GM19324 (cell line): ENCODE results near the gene HOXA11.

Experiments used
- ATAC-seq: cut with Tn5 transposase; IDR thresholded peaks from one replicate; pipeline ENCODE4 v1.9.1; 2021; ENCODE audit warnings: mild to moderate bottlenecking, moderate library complexity; ENCODE audit not compliant: unreplicated experiment, low FRiP score

Gene HOXA11

DNA sequence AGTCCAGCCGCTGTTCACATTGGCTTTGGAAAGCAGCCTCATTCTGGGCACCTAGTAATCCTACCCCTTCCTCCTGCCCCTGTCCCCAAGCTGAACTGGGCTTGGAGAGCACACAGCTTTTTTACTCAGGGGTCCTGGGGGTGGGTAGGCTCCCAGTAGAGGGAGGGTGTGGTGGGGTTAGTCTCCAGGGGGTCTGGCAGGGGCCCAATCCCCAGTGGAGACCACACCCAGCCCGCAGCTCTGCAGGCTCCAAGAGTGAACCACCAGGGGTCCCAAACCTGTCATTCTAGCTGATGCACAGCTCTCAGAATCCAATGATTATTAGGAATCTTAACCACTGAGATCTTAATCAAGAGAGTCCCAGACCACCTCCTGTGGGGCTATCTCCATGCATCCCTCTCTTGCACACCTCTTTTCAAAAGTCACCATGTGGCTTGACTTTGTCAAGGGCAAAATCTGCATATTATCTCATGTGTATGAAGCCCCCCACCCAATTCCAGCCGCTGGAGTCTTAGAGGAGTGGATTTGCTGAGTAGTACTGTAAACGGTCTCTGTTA, 2.7 kb downstream of the HOXA11 start:
- no peak for ATAC-seq

- no peak for ATAC-seq
These were observed 3.2 kb downstream of the HOXA11 start for GRCh38 chr7:27181795-27182275.

- no peak for ATAC-seq
These were observed 4.3 kb downstream of the HOXA11 start for GRCh38 chr7:27180431-27181420.

DNA sequence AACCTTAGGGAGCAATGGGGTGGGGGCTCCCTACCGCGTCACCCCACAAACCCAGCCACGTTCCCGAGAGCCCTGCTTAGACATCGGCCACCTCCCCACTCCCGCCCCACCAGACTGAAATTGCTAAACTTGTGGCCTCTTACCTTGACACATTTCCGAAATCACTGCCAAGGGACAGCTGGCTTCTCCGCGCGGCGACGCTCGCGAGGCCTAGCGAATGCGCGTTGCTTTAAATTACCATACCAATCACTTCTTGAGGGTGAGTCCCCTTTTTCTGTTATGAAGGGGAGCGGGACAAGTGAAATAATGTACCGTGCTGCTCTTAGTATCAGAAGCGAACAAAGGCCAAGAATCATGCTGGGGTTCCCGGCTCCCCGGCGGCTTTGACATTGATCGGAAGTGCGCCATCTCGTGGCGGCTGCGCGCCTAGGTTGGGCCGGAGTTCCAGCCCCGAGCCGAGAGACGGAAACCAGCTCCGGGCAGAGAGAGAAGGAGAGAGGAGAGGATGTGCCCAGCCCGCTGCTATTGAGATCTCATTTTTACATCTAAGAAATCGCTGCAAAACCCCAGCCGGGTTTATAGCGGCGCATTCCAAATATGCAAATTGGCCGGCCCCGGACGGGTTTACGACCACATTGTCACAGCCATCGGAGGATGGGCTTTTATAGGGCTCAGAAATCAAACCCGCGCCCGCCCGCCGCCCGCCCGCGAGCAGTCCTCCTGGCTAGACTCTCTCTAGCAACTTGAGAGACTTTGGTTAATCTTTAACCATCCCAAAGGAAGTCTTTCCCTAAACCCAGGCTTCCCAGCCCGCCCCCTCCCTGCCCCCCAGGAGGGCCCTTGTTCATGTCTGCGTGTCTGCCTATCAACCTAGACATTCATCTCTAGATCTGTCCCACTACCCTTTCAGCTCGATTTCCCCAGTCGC, 5.3 kb downstream of the HOXA11 start:
- no peak for ATAC-seq

DNA sequence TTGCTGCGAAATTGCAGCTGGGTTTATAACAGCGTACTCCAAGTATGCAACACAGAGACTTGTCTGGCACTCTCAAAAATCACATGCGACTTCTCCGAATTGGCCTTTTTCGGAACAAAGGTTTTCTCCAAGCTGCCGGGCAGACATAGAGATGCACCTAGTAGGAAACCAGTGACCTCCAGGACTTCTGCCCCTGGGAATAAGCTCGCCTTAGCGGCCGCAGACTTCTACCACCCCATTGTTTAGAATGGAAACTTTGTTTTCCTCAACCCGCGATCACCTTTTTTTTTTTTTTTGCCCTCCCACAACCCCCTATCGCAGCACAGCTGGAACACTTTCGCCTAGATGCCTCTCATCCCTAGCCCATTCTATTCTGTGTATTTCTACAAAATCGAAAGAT, 6.0 kb downstream of the HOXA11 start:
- ATAC-seq: no peak

DNA sequence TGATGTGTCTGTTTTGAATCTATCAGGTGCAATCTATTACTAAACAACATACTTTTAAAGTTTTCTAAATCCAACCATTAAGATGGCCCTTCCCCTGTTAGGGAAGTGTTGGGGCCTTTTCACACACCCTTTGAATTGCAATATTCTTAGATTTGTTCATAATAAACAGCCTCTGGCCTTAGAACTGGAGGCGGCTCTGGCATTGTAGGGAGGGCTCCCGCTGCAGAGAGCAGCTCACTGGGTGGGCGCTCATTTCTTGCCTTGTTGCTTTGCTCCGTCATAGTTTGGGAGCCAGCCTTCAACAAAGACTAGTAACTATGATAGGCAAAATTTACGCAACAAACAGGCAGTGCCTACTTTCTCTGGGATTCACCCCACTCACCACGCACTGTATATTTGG, 6.7 kb downstream of the HOXA11 start:
- ATAC-seq: no peak

- ATAC-seq: no peak
These were observed 7.2 kb downstream of the HOXA11 start for GRCh38 chr7:27177795-27178320.

GRCh38 chr7:27176962-27177794, 7.9 kb downstream of the HOXA11 start:
- ATAC-seq: no peak

DNA sequence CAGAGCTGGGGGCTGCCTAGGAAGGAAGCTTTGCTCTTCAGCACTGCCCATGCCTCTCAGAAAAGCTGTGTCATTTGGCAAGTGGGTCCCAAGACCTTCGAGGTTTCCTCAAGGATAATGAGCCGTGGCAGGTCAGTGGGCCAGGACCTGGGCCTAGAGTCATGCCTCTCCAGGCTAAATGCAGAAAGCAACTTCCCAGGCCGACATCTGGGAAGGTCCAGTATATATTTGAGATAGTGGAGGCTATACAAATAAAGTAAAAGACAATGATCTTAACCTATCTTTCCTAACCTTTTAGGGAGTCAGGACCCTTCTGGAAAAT, 8.5 kb downstream of the HOXA11 start:
- ATAC-seq: no peak

- no peak for ATAC-seq
These were observed 9.2 kb downstream of the HOXA11 start for GRCh38 chr7:27175626-27176523.

DNA sequence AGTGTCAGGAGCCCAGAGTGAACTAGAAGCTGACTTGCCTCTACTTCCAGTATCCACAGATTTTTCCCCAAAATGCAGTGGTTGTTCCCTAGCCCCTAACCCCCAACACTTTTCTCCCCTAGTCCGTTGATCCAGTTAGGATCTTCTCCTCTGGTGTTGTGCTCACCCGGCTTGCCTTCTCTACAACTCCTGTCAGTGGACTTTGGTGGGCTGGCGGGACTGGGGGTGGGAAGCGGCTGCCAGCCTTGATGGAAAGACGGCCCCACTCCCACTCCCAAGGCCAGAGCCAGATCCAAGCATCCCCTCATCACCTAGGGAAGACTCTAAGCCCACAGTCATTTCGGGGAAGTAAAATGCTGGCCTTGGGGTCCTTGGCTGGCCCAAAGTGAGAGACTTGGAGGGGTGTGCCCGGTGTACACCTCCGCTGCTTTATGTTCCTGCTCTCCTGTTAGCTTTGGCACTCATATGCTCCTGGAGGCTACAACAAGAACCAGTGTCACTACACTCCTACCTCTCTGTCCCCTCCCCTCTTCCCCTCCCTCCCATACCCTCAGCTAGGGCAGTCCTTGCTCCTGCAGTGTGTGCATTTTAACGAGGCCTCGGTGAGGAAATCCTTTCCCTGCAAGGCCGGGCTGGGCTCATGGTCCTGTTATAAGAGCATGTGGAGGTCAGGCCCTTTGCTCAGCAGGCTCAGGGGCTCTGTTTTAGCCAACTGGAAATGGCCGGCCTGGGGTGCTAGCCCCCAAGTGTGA, 10.0 kb downstream of the HOXA11 start:
- no peak for ATAC-seq

DNA sequence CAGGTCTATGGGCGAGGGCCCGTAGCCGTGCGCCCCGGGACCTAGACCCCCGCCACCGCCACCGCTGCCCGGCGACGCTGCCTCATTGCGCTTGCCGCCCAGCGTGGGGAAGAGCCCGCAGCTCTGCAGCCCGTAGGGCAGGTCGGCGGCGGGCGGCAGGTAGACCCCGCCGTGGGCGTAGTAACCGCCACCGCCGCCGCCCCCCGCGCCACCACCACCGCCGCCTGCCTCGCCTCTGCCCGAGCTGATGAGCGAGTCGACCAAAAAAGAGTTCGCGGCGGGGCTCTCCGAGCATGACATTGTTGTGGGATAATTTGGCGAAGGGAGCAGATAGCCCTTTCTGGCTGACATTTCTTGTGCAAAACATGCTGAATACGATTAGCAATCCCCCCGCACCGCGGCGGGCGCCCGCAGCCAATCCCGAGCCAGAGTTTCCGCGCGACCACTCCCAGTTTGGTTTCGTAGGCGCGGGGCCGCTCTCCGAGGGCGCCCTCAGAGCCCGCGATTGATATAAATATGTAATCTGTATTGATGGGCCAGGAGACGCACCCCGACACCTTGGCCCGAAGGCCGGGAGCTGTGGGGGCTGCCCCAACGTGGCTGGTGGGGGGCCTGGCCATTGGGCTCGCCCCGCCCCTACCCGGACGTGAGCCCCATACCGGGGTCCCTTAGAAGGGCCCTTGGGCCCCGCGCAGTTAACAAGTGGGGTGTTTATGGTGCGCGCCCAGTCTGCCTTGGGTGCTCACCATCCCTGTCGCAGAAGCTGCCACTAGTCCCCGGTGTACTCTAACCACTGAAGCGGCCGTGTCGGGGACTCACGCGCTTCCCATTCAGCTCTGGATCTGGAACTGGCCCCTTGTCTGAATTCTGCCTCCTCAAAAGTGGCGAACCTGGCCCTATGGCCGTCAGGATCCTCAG, 10.8 kb downstream of the HOXA11 start, which contains the start of gene HOXA10:
Gene HOXA10, minus strand, starts transcription at position 365 of the 918 bp plus-strand sequence. Its CDS starts 14 bp downstream, at position 351.
- no peak for ATAC-seq

DNA sequence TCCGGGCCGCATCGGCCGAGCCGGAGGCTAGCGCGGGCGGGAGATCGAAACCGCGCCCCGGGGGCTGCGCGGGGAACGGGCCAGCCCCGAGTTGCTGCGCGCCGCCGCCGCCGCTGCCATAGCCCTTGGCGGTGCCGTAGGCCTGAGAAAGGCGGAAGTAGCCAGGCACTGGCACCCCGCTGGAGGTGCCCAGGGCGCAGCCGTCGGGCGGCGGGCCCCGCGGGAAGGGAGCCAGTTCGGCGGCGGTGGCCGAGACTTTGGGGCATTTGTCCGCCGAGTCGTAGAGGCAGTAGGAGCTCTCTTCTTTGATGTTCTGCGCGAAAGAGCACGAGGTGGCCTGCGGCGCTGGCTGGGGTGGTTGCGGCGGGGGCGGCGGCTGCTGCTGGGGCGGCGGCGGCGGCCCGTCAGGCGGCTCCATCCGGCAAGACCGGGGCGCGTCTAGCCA, 11.5 kb downstream of the HOXA11 start:
- peak; percentile 42 for ATAC-seq

DNA sequence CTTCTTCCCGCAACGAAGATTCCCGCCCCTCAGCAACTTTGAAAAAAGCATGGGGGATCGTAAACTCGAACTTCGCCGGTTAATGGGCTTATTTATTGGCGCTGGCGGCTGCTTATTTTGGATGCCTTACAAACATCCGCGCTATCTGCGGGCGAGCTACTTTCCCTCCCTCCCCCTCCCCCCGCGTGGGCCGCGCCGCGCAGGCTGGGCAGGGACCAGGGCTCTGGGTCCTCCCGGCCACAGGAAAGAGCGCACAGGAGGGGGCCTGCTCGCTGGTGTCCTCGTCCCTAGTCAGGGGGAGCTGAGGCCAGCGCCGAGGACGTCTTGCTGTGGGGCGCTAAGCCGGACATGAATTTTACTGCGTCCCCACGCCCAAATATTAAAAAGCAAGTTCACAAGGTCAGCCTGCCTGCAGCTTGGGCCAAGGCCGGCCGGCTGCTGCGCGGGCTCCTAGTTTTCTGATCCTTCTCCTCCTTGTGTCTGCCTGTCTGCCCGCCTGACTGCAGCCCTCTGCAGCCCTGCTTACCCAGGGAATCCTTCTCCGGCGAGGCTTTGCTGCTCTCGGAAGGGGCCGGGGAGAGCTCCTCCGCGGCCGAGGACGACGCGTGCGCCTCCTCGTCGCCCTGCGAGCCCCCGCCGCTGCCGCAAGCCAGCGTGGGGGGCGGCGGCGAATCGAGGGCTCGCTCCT, 12.1 kb downstream of the HOXA11 start:
- no peak for ATAC-seq

DNA sequence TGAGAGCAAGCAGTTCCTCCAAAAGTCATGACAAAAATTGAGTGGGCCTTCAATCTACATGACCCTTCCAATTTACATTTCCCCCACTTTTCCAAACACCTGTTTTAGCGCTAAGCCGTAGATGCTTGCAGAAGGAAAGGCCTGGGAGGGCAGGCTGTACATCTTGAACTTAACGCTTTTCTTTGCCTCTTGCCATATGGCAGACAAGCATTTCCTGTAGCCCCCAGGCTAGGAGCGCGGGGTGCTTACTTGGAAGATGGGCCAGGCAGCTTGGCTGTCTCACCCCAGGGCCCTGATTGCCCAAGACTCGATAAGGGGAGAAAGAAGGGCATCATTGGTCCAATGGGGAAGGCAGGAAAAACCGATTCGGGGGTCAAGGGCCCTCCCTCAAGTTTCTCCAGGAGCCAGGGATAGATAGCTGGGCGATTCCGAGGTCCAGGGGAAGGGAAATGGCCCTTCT, 12.7 kb downstream of the HOXA11 start:
- no peak for ATAC-seq

- ATAC-seq: no peak
These were observed 13.3 kb downstream of the HOXA11 start for GRCh38 chr7:27171637-27172314.
